OCI-LY3 (cell line): Measurements from ENCODE around the gene NFIA.

Experiments used
- CTCF ChIP-seq: fragments of 200-600, 300-600 bp; sonication (generic); IDR thresholded peaks from 2 replicates; pipeline ENCODE4 v1.5.1; 2014; ENCODE audit warnings: antibody characterized with exemption, low read length, low read depth
- EZH2phosphoT487 ChIP-seq: fragments of 200-600 bp; shearing (Covaris generic); IDR thresholded peaks from 2 replicates; pipeline ENCODE4 v1.6.1; 2018; ENCODE audit warnings: antibody characterized with exemption, mixed run types, low read depth

DNA sequence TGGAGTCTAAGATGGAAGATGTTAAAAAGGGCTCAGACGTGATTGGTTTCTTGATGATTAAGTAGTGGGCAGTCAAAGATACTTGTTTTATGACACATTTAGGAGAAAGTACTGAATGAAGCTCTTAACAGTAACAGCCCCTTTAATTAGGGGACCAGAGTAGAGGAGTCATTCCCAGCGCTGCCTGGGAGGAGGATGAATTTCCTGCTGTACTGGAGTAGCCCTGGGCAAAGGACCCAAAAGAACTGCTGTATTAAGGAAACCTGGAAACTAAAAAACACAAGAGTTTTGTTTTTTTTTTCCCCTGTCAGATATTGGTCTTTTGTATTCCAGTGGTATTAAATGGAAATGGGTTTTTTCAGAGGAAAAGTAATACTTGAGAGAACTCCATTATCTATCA is 126.5 kb downstream of the NFIA start:
- TF ChIP-seq CTCF (no peak), EZH2phosphoT487 (no peak)
